ENCODE measurements around the gene RUFY4. TPM values are rescaled to one million over a fixed set of nuclear protein-coding genes. Genes with fewer than 3 reads are reported as not detected.

RUFY4 gene
- total RNA-seq, 1 experiment from 2014 or later, result 0.21 TPM

DNA sequence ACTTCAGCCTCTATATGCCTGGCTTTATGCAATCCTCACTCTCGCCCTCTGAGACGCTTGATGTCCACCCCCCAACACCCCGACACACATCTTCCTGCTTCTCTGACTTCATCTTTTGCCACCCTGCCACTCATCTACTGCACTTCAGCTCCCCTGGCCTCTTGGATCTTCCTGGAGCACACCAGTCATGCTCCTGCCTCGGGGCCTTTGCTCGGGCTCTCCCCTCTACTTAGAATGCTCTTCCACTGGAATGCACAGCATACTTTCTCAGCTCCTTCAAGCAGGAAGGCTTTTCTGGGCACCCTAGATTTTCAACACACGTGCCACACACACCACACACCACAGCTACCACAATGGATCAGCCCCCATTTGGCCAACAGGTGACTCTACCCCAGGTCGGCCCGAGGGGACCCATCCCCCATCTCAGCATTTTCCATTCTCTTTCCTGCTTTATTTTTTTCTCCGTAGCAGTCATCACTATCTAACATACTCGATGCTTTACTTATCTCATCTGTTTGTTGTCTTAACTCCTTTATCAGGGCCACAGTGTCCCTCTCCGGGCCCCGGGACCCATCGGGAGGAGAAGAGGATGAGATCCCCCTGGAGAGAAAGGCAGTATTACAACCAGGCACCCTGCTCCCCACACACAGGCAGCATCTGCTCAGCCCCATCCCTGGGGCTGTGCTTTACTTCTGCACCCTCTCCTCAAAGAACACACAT, 2.3 kb downstream of the RUFY4 start:
- Mint-ChIP-seq H3K4me3 (ENCODE audit: low read depth, unreplicated experiment) (no peak overlapping the region), H3K4me1 (ENCODE audit: low read depth, unreplicated experiment) (peaks cover 8% of the 10 kb centered on the region), H3K27ac (ENCODE audit: unreplicated experiment) (no peak overlapping the region), H3K27me3 (ENCODE audit: unreplicated experiment) (peaks cover 90% of the 10 kb centered on the region), H3K36me3 (ENCODE audit: insufficient read depth, unreplicated experiment) (peaks cover 8% of the 10 kb centered on the region), H3K9me3 (ENCODE audit: low read depth, unreplicated experiment) (no peaks in the 10 kb centered on the region)
- CTCF ChIA-PET, result no interaction called here
- TF ChIP-seq, protein P1, sequence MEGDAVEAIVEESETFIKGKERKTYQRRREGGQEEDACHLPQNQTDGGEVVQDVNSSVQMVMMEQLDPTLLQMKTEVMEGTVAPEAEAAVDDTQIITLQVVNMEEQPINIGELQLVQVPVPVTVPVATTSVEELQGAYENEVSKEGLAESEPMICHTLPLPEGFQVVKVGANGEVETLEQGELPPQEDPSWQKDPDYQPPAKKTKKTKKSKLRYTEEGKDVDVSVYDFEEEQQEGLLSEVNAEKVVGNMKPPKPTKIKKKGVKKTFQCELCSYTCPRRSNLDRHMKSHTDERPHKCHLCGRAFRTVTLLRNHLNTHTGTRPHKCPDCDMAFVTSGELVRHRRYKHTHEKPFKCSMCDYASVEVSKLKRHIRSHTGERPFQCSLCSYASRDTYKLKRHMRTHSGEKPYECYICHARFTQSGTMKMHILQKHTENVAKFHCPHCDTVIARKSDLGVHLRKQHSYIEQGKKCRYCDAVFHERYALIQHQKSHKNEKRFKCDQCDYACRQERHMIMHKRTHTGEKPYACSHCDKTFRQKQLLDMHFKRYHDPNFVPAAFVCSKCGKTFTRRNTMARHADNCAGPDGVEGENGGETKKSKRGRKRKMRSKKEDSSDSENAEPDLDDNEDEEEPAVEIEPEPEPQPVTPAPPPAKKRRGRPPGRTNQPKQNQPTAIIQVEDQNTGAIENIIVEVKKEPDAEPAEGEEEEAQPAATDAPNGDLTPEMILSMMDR (IDR thresholded peaks at IDR 0.05; ENCODE audit: unreplicated experiment), result no peak
- intact Hi-C loops (cut with micrococcal nuclease; ENCODE audit: unreplicated experiment), result no loop called here
- BruUV-seq (replicated peaks), result no TSS peak
- no peak for DNase-seq

DNA sequence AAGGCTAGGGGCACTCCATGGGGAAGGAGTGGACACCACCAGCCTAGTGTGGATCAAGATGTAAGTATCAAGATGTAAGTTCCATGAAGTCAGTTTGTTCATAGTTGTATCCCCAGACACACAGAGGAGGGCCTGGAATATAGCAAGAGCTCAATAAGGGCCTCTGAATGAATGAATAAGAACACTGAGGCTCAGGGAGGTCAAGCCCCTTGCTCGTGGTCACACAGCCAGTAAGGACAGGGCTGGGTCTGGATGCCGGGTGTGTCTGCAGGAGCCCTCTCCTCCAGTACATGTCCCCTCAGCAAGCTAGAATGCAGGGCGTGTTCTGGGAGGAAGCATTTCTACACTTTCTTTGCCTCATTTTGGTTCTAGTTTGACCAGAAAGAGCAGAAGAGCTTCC, 2.9 kb downstream of the RUFY4 start:
- CTCF ChIA-PET, result interaction anchor here (1.3 kb wide), 1 partner anchor 13 kb away, joined by 3 read pairs; no protein-coding TSS in a partner anchor
- Mint-ChIP-seq H3K27ac (ENCODE audit: unreplicated experiment) (no peak overlapping the region), H3K27me3 (ENCODE audit: unreplicated experiment) (peaks cover 90% of the 10 kb centered on the region)

DNA sequence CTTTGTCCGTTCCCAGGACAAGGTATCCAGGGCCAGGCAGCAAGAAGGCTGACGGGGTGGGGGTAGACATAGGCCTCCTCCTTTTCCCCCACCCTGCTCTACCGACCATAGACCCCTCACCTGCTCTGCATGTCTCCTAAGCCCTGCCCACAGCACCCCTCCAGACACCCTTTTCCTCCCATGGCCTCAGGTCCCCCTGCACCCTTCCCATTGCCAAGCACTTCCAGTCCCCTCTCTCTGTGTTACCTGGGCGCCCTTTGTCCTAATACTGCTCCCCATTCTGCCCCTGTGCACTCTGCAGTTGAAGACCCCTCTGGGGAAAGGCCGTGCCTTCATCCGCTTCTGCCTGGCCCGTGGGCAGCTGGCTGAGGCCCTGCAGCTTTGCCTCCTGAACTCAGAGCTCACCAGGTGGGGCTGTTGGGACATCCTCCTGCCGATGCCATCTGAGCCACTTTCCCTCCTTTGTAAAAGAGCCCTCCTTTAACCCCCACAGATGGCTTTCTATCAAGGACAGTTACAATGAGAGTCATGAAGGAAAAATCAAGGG, 3.5 kb downstream of the RUFY4 start:
- H3K4me1 Mint-ChIP-seq (ENCODE audit: low read depth, unreplicated experiment), result peaks cover 8% of the 10 kb centered on the region
- no peak overlapping the region for H3K27ac Mint-ChIP-seq (ENCODE audit: unreplicated experiment)
- intact Hi-C loops (cut with micrococcal nuclease; ENCODE audit: unreplicated experiment), result no loop called here
- CTCF ChIA-PET, result interaction anchor here (1.3 kb wide), 1 partner anchor 12 kb away, joined by 3 read pairs; no protein-coding TSS in a partner anchor
- no peaks in the 10 kb centered on the region for H3K9me3 Mint-ChIP-seq (ENCODE audit: low read depth, unreplicated experiment)
- no peak overlapping the region for H3K4me3 Mint-ChIP-seq (ENCODE audit: low read depth, unreplicated experiment)
- DNase-seq, result no peak
- no TSS peak for BruUV-seq (replicated peaks)
- TF ChIP-seq, protein P1 (IDR thresholded peaks at IDR 0.05; ENCODE audit: unreplicated experiment), result no peak
- H3K36me3 Mint-ChIP-seq (ENCODE audit: insufficient read depth, unreplicated experiment), result peaks cover 8% of the 10 kb centered on the region
- H3K27me3 Mint-ChIP-seq (ENCODE audit: unreplicated experiment), result peaks cover 90% of the 10 kb centered on the region

More for the DNA sequence above, 2.9 kb downstream of the RUFY4 start:
- TF ChIP-seq, protein P1 (IDR thresholded peaks at IDR 0.05; ENCODE audit: unreplicated experiment), result no peak
- Mint-ChIP-seq H3K36me3 (ENCODE audit: insufficient read depth, unreplicated experiment) (peaks cover 8% of the 10 kb centered on the region), H3K4me3 (ENCODE audit: low read depth, unreplicated experiment) (no peak overlapping the region), H3K9me3 (ENCODE audit: low read depth, unreplicated experiment) (no peaks in the 10 kb centered on the region), H3K4me1 (ENCODE audit: low read depth, unreplicated experiment) (peaks cover 8% of the 10 kb centered on the region)
- intact Hi-C loops (cut with micrococcal nuclease; ENCODE audit: unreplicated experiment), result no loop called here
- no peak for DNase-seq
- no TSS peak for BruUV-seq (replicated peaks)

DNA sequence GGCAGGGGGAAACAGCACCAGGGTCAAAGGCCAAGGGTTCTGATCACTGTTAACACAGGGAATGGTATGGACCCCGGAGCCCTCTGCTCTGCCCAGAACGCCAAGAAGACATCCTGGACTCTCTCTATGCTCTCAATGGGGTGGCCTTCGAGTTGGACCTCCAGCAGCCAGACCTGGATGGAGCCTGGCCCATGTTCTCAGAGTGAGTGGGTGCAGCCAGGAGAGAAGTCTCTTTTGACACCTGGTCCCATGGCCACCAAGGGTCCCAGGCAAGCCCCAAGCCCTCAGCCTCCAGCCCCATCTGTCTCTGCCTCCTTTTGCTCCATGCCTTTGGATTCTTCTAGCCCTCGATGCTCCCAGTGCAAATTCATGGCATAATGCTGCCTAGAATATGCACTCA, 4.1 kb downstream of the RUFY4 start:
- H3K9me3 Mint-ChIP-seq (ENCODE audit: low read depth, unreplicated experiment), result no peaks in the 10 kb centered on the region
- no peak for DNase-seq
- H3K36me3 Mint-ChIP-seq (ENCODE audit: insufficient read depth, unreplicated experiment), result peaks cover 8% of the 10 kb centered on the region
- peaks cover 89% of the 10 kb centered on the region for H3K27me3 Mint-ChIP-seq (ENCODE audit: unreplicated experiment)
- no peak overlapping the region for H3K4me3 Mint-ChIP-seq (ENCODE audit: low read depth, unreplicated experiment)
- intact Hi-C loops (cut with micrococcal nuclease; ENCODE audit: unreplicated experiment), result no loop called here
- BruUV-seq (replicated peaks), result no TSS peak
- TF ChIP-seq, protein P1 (IDR thresholded peaks at IDR 0.05; ENCODE audit: unreplicated experiment), result no peak
- H3K27ac Mint-ChIP-seq (ENCODE audit: unreplicated experiment), result no peak overlapping the region
- CTCF ChIA-PET, result interaction anchor here (0.6 to 1.3 kb wide), 2 partner anchors 12 to 164 kb away, joined by 3 read pairs; no protein-coding TSS in a partner anchor
- H3K4me1 Mint-ChIP-seq (ENCODE audit: low read depth, unreplicated experiment), result peaks cover 8% of the 10 kb centered on the region
